Left ventricle myocardium inferior (tissue), 1 donor: Measurements from ENCODE around the gene NCAPD2. TPM values are rescaled to one million over a fixed set of nuclear protein-coding genes. Genes with fewer than 3 reads are reported as not detected.

Experiments
- DNase-seq: peaks from one replicate; pipeline ENCODE4 v3.0.0-alpha.2; 2020
- H3K27ac ChIP-seq: fragments of 200-600 bp; replicated peaks from 2 replicates; pipeline ENCODE4 v1.8.0; 2021
- H3K27me3 ChIP-seq: fragments of 200-600 bp; 2 replicates; pipeline ENCODE4 v1.8.0; 2021; ENCODE audit warnings: low read depth
- H3K36me3 ChIP-seq: fragments of 200-600 bp; 2 replicates; pipeline ENCODE4 v1.8.0; 2021
- H3K4me1 ChIP-seq: fragments of 200-600 bp; 2 replicates; pipeline ENCODE4 v1.8.0; 2021
- H3K4me3 ChIP-seq: fragments of 200-600 bp; 2 replicates; pipeline ENCODE4 v1.8.0; 2021; ENCODE audit warnings: mild to moderate bottlenecking, moderate library complexity
- H3K9me3 ChIP-seq: fragments of 200-600 bp; replicated peaks from 2 replicates; pipeline ENCODE4 v1.8.0; 2021
- intact Hi-C: fragments of 100-400 bp; cut with micrococcal nuclease; formaldehyde crosslinking; loops from one replicate; pipeline ENCODE4 v1.11.0; 2022
- total RNA-seq: library from RNA; stranded (reverse); fragmentation: NEBNext Ultra II Directional; extraction: Animal tissue kit (Norgen Biotek cat#: 25700); gene quantifications from one replicate; pipeline ENCODE4 v1.2.1, GENCODE V29; 2021
- TF ChIP-seq, protein P1 (sequence below): fragments of 200-600 bp; IDR thresholded peaks from 2 replicates; pipeline ENCODE4 v1.8.0; 2021; ENCODE audit warnings: antibody characterized with exemption, mild to moderate bottlenecking, borderline replicate concordance
- donor health status: DM: no; HTN: yes; CAD: no; lungs with severe emphysema.

Gene NCAPD2
- total RNA-seq, 1 donor from 2014 or later, result 9.2 TPM

DNA sequence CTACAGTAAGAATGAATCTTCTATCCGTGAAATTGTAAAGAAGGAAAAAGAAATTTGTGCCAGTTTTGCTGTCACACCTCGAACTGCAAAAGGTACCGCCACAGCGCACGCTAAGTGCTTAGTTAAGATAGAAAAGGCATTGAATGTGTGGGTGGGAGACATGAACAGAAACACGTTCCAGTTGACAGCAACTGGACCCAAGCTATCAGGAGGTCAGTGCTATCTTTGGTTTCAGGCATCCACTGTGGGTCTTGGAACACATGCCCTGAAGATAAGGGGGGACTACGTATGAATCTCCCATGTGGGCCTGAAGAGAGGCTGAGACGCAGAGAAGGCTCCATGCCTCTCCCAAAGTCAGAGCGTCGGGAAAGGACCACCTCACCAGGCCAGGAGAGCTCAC is 52.1 kb downstream of the NCAPD2 start:
- TF ChIP-seq, protein P1, sequence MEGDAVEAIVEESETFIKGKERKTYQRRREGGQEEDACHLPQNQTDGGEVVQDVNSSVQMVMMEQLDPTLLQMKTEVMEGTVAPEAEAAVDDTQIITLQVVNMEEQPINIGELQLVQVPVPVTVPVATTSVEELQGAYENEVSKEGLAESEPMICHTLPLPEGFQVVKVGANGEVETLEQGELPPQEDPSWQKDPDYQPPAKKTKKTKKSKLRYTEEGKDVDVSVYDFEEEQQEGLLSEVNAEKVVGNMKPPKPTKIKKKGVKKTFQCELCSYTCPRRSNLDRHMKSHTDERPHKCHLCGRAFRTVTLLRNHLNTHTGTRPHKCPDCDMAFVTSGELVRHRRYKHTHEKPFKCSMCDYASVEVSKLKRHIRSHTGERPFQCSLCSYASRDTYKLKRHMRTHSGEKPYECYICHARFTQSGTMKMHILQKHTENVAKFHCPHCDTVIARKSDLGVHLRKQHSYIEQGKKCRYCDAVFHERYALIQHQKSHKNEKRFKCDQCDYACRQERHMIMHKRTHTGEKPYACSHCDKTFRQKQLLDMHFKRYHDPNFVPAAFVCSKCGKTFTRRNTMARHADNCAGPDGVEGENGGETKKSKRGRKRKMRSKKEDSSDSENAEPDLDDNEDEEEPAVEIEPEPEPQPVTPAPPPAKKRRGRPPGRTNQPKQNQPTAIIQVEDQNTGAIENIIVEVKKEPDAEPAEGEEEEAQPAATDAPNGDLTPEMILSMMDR, result no peak
- intact Hi-C loops, result no loop called here
- H3K36me3 ChIP-seq, result peaks cover 65% of the 10 kb centered on the region
- peaks cover 65% of the 10 kb centered on the region for H3K4me1 ChIP-seq
- no peaks in the 10 kb centered on the region for H3K9me3 ChIP-seq
- peak overlapping the region; percentile 34 for H3K27ac ChIP-seq
- no peaks in the 10 kb centered on the region for H3K27me3 ChIP-seq
- no peak for DNase-seq
- H3K4me3 ChIP-seq, result no peak overlapping the region

DNA sequence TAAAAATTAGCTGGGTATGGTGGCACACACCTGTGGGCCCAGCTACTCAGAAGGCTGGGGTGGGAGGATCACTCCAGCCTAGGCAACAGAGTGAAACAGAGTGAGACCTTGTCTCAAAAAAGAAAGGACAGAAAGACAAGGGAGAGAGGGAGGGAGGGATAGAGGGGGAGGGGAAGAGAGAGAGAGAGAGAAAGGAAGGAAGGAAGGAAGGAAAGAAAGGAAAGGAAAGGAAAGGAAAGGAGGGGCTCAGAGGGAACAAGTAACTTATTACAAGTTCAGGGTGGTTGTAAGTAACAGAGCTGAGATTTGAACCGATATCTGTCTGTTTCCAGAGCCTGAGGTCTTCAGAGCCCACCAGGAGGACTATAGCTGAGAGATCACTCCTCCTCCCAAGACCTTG is 53.7 kb downstream of the NCAPD2 start:
- H3K27ac ChIP-seq, result peak overlapping the region; percentile 94
- no peak for DNase-seq
- no peaks in the 10 kb centered on the region for H3K27me3 ChIP-seq
- peaks cover 65% of the 10 kb centered on the region for H3K4me1 ChIP-seq
- H3K9me3 ChIP-seq, result no peaks in the 10 kb centered on the region
- TF ChIP-seq, protein P1, result no peak
- no peak overlapping the region for H3K4me3 ChIP-seq
- intact Hi-C loops, result no loop called here
- peaks cover 63% of the 10 kb centered on the region for H3K36me3 ChIP-seq

DNA sequence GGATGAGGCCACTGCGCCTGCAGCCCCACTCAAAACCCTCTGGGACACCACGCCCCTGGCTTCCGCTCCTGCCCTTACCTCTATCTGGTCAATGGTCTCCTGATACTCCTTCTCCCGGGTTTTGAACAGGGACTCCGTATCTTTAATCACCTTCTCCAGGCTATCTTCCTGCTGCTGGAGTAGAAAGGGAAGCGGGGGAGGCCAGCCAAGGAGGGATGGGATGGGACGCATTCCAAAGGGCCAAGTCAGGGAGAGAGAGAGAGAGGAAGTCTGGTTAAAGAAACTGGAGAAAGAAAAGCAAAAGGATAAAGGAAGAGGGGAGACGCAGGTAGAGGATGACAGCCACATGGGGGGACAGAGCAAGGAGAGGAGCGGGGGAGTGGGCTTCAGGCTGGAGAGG is 54.1 kb downstream of the NCAPD2 start:
- H3K27ac ChIP-seq, result peak overlapping the region; percentile 94
- no peak overlapping the region for H3K4me3 ChIP-seq
- intact Hi-C loops, result no loop called here
- H3K4me1 ChIP-seq, result peaks cover 65% of the 10 kb centered on the region
- no peaks in the 10 kb centered on the region for H3K9me3 ChIP-seq
- peaks cover 58% of the 10 kb centered on the region for H3K36me3 ChIP-seq
- peak; percentile 55 for DNase-seq
- no peaks in the 10 kb centered on the region for H3K27me3 ChIP-seq
- TF ChIP-seq, protein P1, result no peak

DNA sequence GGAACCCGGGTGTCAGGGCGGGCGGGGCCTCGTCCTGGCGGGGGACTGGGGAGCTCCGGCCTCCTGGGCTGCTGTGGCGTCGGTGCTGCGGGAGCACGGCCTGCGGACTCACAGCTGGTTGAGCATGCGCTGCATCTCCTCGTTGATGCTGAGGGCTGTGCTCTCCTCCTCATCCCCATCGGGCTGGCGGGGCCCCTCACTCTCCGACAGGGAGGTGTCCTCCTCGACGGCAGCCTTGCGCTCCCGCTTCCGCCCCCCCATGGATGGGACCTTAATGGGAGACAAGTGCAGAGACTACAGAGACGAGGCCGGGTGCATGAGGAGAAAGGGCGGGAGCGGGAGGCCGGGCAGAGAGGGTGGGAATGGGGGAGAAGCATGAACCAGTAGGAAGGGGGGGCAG is 54.7 kb downstream of the NCAPD2 start:
- no peaks in the 10 kb centered on the region for H3K27me3 ChIP-seq
- TF ChIP-seq, protein P1, result no peak
- H3K4me3 ChIP-seq, result no peak overlapping the region
- H3K9me3 ChIP-seq, result no peaks in the 10 kb centered on the region
- peak overlapping the region; percentile 94 for H3K27ac ChIP-seq
- intact Hi-C loops, result no loop called here
- H3K4me1 ChIP-seq, result peaks cover 71% of the 10 kb centered on the region
- peaks cover 55% of the 10 kb centered on the region for H3K36me3 ChIP-seq
- no peak for DNase-seq

DNA sequence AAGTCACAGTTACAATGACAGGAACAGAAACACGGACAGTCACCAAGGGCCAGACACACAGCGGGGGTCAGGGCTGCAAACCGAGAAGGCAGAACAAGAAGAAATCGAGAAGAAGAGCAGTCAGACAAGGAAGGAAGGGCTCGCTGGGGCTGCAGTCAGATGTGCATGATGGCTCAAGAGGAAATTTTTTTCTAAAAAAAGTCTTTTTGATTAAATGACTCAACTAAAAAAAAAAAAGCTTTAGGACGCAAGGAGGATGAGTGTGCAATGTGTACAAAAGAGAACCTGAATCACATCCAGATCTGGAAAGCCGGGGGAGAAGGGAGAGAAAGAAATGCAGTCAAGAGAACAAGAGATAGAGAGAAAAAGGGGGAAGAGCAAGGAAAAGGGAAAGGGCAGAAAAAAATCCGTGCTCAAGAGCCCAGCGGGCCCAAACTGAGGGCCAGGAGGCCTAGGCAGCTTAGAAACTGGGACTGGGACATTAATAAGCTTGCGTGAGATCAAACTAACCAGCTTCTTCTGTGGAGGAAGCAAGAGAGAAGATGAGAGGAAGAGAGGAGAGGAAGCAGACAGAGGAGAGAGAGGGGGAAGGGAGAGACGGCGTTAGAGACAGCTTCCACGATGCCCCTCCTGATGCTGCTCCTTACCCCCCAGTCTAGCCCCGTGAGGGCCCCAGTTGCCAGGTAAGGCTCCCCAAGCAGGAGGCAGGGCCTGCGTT is 55.2 kb downstream of the NCAPD2 start:
- H3K4me3 ChIP-seq, result peak overlapping the region; percentile 8

More for the DNA sequence above, 55.2 kb downstream of the NCAPD2 start:
- H3K36me3 ChIP-seq, result peaks cover 53% of the 10 kb centered on the region
- intact Hi-C loops, result no loop called here
- peaks cover 77% of the 10 kb centered on the region for H3K4me1 ChIP-seq
- peak overlapping the region; percentile 94 for H3K27ac ChIP-seq
- H3K9me3 ChIP-seq, result no peaks in the 10 kb centered on the region
- DNase-seq, result no peak
- H3K27me3 ChIP-seq, result no peaks in the 10 kb centered on the region
- TF ChIP-seq, protein P1, result no peak
